Panc1 (cell line): ENCODE measurements around the gene SNAP25. TPM values are rescaled to one million over a fixed set of nuclear protein-coding genes. Genes with fewer than 3 reads are reported as not detected.

Source experiments
- ATAC-seq: fragments of 200-7000 bp; cut with Tn5 transposase; 2 replicates; pipeline ENCODE4 v1.9.1; 2020; ENCODE audit warnings: mild to moderate bottlenecking, moderate library complexity
- BruUV-seq: library from RNA; stranded (reverse); fragments of 400-500 nt; replicated peaks from 2 replicates; lab custom pipeline; 2021; lab: Mats Ljungman, UMichigan
- CTCF ChIA-PET: fragments of 300-600 bp; sonication (Branson Sonifier 250); formaldehyde crosslinking; loops from one replicate; lab custom pipeline; 2022; ENCODE audit warnings: antibody characterized with exemption; lab: Charles Lee
- POLR2A ChIA-PET: fragments of 300-600 bp; sonication (Branson Sonifier 250); formaldehyde crosslinking; loops from one replicate; lab custom pipeline; 2022; ENCODE audit warnings: antibody characterized with exemption; lab: Charles Lee
- DNase-seq: peaks from one replicate; pipeline ENCODE4 v3.0.0-alpha.2; 2010; ENCODE audit warnings: low read depth, low spot score
- H3K27ac ChIP-seq: 2 replicates; pipeline ENCODE4 v1.5.1; 2011; ENCODE audit warnings: mild to moderate bottlenecking, low read length, inconsistent platforms
- H3K27me3 ChIP-seq: fragments of 200-500 bp; sonication (Bioruptor generic); 2 replicates; pipeline ENCODE4 v1.6.0; 2014; ENCODE audit warnings: low read length, inconsistent platforms; ENCODE audit not compliant: control insufficient read depth, insufficient read depth
- H3K36me3 ChIP-seq: fragments of 200-500 bp; sonication (Bioruptor generic); 2 replicates; pipeline ENCODE4 v1.5.1; 2014; ENCODE audit warnings: inconsistent platforms, mild to moderate bottlenecking, low read length, moderate library complexity; ENCODE audit not compliant: control insufficient read depth, insufficient read depth
- H3K4me1 ChIP-seq: 2 replicates; pipeline ENCODE4 v1.5.1; 2011; ENCODE audit warnings: inconsistent platforms, mild to moderate bottlenecking, low read length, moderate library complexity; ENCODE audit not compliant: control insufficient read depth, insufficient read depth
- H3K4me3 ChIP-seq, 2 experiments: 2 replicates each; pipeline ENCODE4 v1.5.1; 2011 to 2012; ENCODE audit warnings: low read depth in 2 of 2, low read length in 2 of 2, mild to moderate bottlenecking in 2 of 2, inconsistent platforms in 1 of 2, moderate library complexity in 1 of 2
- H3K9me3 ChIP-seq: fragments of 200-500 bp; sonication (Bioruptor generic); 2 replicates; pipeline ENCODE4 v1.5.1; 2014; ENCODE audit warnings: low read depth, mild to moderate bottlenecking, inconsistent platforms, low read length, moderate library complexity; ENCODE audit not compliant: control insufficient read depth, insufficient read depth
- CTCF ChIP-seq: fragments of 450-650 bp; IDR thresholded peaks from 2 replicates; pipeline ENCODE4 v1.5.1; 2017; ENCODE audit warnings: mild to moderate bottlenecking
- POLR2AphosphoS5 ChIP-seq: IDR thresholded peaks from 2 replicates; pipeline ENCODE4 v1.6.1; 2012; ENCODE audit warnings: mild to moderate bottlenecking, low read depth, low read length, moderate library complexity
- REST ChIP-seq, 2 experiments: IDR thresholded peaks; 2 replicates each; pipeline ENCODE4 v1.6.1; 2011 to 2012; ENCODE audit warnings: low read depth in 2 of 2, control low read depth in 1 of 2, low read length in 1 of 2, mild to moderate bottlenecking in 1 of 2, moderate library complexity in 1 of 2; ENCODE audit not compliant: insufficient read depth in 1 of 2
- SIN3A ChIP-seq: IDR thresholded peaks from 2 replicates; pipeline ENCODE4 v1.6.1; 2012; ENCODE audit warnings: low read depth, mild to moderate bottlenecking, low read length, moderate library complexity, borderline replicate concordance; ENCODE audit not compliant: insufficient read depth
- TCF7L2 ChIP-seq: IDR thresholded peaks from 2 replicates; pipeline ENCODE4 v1.6.1; 2011; ENCODE audit warnings: mild to moderate bottlenecking, low read depth, low read length, inconsistent platforms
- in situ Hi-C: cut with HindIII; loops from 2 replicates; pipeline ENCODE4 v1.10.0; 2016; ENCODE audit warnings: low sequenced_read_pairs, low pct_unique_long_range_greater_than_20kb
- intact Hi-C: fragments of 100-400 bp; cut with micrococcal nuclease; formaldehyde crosslinking; loops from one replicate; pipeline ENCODE4 v1.10.0; 2022; ENCODE audit not compliant: unreplicated experiment
- total RNA-seq: library from RNA; stranded (reverse); gene quantifications from one replicate; pipeline ENCODE4 v1.2.1, GENCODE V29; 2021; ENCODE audit not compliant: unreplicated experiment

SNAP25 gene
- total RNA-seq, 1 experiment from 2014 or later, result 0.69 TPM

DNA sequence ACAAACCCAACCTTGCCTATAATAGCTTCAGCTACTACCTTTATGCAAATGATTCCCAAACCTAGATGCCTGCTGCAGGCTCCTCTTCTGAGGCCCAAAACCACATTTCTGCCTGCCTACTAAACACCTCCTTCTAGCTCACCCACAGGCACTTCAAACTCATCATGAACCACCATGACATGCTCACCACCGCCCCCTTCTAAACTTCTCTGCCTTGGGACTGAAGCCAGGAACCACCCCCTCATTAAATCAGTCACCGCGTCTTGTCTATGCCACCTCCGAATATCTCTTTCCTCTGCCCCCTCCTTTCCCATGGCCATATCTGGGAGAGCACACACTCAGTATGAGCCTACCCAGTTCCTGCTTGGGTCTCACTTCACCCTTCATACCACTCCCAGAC is 101.2 kb downstream of the SNAP25 start:
- no peak for ATAC-seq
- H3K27ac ChIP-seq, result no peak overlapping the region
- H3K36me3 ChIP-seq, result no peaks in the 10 kb centered on the region
- H3K4me3 ChIP-seq, result no peak overlapping the region
- POLR2A ChIA-PET, result no interaction called here
- no TSS peak for BruUV-seq
- no peaks in the 10 kb centered on the region for H3K4me1 ChIP-seq
- DNase-seq, result no peak
- no peaks in the 10 kb centered on the region; the same call in 1 of the 2 replicates for H3K9me3 ChIP-seq
- in situ Hi-C loops (no loop called here), intact Hi-C loops (loop anchor here (5.0 kb wide), 1 partner anchor 107 kb away; no protein-coding TSS in a partner anchor)
- H3K27me3 ChIP-seq, result no peaks in the 10 kb centered on the region
- TF ChIP-seq SIN3A, result no peak
- TF ChIP-seq REST (IDR thresholded peaks at IDR 0.05; ENCODE audit: insufficient read depth in 1 of 2, low read depth in 2 of 2, low read length in 1 of 2), result no peak
- no peak for TF ChIP-seq CTCF
- TF ChIP-seq POLR2AphosphoS5, result no peak
- TF ChIP-seq TCF7L2, result no peak
- CTCF ChIA-PET, result no interaction called here

DNA sequence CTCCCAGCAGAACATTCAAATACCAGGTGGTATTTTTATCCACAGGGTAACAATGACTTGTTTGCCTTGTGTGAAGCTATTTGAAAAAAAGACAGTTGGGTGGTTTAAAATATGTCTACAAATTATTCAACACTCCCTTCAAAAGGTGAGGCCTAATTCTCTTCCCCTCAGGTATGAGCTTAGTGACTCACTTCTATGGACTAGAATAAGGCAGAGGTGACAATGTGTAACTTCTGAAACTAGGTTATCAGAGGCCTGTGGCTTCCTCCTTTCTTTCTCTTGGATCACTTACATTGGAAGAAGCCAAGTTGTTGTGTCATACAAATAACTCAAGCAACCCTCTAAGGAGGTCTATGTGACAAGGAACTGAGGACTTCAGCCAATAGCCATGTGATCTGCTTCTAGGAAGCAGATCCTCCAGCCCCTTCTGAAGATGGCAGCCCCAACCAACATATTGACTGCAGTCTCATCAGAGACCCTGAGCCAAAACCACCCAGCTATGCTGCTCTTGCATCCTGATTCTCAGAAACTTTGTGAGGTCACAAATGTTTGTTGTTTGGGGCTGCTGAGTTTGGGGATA is 102.6 kb downstream of the SNAP25 start:
- DNase-seq, result no peak
- ATAC-seq, result no peak
- no TSS peak for BruUV-seq
- Histone ChIP-seq H3K27me3 (no peaks in the 10 kb centered on the region), H3K9me3 (no peaks in the 10 kb centered on the region; the same call in 1 of the 2 replicates), H3K36me3 (no peaks in the 10 kb centered on the region), H3K27ac (no peak overlapping the region), H3K4me1 (no peaks in the 10 kb centered on the region), H3K4me3 (no peak overlapping the region)
- ChIA-PET CTCF (no interaction called here), POLR2A (interaction anchor here (0.6 kb wide), 1 partner anchor 97 kb away, joined by 3 read pairs; no protein-coding TSS in a partner anchor)
- in situ Hi-C loops, result no loop called here
- TF ChIP-seq POLR2AphosphoS5 (no peak), TCF7L2 (no peak), REST (IDR thresholded peaks at IDR 0.05; ENCODE audit: insufficient read depth in 1 of 2, low read depth in 2 of 2, low read length in 1 of 2) (no peak), SIN3A (no peak), CTCF (no peak)
- intact Hi-C loops, result no loop called here
